ENCODE data around the gene C10orf71. TPM values are rescaled to one million over a fixed set of nuclear protein-coding genes. Genes with fewer than 3 reads are reported as not detected.

The C10orf71 gene
- total RNA-seq, 1 donor from 2014 or later, result not detected

DNA sequence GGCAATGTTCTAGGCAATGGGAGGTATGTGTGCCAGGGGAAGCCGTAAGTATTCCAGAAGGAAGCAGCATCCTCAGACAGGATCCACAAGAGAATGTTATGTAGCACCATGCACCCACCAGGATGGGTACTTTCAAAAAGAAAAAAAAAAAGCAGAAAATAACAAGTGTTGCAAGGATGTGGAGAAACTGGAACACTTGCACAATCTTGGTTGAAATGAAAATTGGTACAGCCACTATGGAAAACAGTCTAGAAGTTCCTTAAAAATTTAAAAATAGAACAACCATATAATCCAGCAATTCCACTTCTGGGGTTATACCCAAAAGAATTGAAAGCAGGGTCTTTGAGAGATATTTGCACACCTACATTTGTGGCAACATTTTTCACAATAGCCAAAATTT, 20.2 kb downstream of the C10orf71 start:
- no peak for DNase-seq

DNA sequence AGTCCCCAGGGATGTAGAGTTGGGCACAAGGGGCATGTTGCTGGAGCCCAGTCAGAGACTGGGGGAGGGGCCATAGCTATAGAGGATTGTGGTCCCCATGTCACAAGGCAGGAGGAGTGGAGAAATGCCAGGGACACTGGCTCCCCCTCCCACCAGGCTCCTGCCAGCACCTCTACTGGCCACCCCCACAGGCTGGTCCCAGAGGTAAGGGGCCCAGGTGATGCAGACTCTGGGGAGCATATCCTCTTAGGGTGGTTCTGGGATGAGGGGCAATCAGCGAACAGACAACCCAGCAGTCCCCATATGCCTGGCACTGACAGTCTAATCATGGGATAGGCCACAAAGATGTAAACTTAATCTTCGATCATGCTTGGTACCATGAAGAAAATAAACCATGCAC, 21.2 kb downstream of the C10orf71 start:
- no peak for DNase-seq

DNA sequence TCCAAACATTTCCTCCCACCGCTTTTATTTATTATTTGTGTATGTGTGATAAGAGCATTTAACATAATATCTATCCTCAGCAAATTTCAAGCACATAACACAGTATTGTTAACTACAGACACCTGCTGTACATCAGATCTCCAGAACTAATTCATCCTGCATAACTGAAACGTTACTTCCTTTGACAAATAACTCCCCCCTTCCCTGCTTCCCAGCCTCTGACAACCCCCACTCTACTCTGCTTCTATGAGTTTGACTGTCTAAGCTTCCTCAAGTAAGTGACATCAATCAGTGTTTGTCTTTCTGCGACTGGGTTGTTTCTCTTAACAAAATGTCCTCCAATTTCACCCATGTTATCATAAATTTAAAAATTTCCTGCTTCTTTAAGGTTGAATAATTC, 22.1 kb downstream of the C10orf71 start:
- DNase-seq, result no peak

DNA sequence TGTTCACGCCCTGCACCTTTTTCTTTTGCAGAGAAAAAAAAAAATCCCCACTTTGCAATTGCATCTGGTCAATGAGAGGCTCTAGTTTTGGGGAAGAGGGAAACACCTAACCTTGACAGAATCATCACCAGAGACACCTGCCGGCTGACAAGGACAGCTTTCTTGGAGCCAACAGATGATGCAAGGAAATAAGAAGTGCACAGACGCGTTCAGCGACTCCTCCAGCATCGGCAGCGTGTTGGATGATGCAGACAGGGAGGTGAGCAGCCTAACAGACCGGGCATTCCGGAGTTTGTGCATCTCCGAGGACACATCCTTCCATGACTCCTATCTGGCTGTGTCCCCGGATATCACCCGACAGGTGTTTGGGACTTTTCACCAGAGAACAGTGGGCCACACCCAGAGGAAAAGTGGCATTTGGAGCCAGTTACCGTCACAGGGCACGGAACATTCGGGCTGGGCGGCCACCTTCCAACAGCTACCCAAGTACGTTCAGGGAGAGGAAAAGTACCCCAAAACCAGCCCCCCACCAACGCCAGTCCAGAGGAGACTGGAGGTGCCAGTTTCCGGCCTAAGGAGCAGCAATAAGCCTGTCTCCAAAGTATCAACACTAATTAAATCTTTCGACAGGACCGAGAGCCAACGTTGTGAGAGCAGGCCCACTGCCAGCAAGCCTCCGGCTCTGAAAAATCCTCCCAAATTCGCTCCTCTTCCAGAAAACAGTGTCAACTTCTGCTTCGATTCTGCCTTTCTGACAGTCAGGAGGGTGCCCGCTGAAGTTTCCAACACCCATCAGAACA, 23.6 kb downstream of the C10orf71 start:
- DNase-seq, result no peak

DNA sequence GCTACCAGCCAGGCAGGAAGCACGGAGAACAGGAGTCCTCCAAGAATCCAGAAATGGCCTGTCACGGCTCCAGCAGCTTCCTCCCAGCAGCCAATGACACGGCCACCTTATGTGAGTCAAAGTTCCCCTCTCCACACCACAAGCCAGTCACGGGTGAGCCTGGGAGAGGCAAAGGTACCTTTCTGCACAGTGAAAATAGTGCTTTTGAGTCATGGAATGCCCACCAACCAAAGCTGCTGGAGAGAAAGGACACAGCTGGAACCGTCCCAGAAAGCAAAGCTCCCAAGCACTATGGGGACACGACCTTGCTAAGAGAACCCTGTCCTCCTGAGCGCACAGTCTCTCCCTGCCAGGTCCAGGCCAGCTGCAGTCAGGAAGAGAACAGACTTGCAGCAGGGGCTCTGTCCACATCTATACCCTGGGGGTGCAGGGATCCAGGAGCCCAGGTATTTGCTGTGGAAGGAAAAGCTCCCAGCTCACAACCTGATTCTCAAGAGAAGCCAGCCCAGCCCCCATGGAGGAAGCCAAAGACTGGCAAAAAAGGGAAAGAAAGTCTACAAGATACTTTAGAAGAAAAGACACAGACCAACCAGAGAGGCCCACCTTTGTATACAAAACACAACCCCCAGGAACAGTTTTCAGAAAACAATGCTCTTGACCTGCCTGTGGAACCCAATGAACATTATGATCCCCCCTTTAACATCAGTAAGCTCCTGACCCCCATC, 24.4 kb downstream of the C10orf71 start:
- DNase-seq, result no peak

DNA sequence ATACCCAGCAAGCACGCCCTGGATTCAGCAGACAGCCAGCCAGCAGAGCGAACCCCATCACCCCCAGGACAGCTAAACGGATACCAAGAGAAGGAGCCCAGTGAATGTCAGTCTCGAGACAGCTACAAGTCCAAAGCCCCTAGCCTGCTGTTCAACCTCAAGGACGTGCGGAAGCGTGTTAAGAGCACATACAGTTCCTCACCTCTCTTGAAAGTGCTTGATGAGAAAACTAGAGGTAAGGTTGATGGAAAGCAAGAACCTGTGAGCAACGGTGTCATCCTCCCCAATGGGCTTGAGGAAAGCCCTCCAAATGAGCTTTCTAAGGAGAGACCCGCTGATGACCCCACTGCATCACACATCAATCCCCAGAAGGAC, 24.9 kb downstream of the C10orf71 start:
- no peak for DNase-seq

DNA sequence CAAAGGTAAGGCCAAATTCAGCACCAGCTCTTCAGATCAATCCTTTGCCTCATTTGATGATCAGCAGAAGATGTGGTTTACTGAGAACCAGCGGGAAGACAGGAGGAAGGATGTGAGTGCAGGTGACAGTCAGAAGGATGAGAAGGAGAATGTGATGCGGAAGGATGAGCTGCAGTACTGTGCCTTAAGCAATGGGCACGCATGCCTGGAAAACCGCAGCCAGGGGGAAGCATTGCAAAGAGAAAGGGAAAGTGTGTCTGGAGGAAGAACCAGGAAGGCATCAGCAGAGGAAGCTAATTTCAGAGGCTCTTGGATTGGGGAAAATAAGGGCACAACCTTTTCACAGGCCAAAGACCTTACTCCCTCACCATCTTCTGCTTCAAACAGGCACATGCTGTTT, 25.7 kb downstream of the C10orf71 start:
- no peak for DNase-seq

DNA sequence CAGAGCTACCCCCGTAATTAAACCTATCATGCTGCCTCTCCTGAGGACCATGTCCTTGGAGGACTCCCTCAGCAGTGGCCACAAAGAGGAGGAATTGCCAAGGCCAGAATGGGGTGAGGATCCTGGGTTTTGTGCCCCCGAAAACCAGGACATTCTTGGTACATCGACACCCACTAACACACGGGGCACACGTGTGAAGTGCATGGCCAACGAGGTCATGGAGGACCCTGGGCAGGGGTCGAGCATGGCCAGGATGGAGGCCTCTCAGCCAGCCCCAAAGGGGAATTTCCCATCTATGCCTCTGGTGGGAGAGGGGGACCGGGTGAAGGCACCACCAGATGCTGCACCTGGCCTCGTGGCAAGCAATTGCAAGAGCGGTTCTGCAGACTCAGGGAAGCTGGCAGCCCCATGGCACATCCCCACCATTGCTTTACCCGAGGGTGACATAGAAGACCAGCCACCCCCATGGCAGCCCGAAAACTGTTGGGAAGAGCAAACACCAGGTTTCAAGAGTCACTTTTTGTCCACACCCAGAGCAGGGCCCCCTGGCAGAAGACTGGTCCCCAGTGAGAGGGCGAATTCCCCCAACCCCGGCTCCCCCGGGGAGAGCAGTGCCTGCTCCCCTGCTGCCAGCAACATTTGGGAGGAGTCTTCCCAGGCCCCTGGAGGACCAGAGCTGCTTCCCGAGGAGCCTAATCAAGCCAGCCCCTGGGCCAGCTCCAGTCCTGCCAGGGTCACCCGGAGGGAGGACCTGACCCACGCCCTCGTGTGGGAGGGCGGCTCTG, 26.4 kb downstream of the C10orf71 start:
- no peak for DNase-seq

DNA sequence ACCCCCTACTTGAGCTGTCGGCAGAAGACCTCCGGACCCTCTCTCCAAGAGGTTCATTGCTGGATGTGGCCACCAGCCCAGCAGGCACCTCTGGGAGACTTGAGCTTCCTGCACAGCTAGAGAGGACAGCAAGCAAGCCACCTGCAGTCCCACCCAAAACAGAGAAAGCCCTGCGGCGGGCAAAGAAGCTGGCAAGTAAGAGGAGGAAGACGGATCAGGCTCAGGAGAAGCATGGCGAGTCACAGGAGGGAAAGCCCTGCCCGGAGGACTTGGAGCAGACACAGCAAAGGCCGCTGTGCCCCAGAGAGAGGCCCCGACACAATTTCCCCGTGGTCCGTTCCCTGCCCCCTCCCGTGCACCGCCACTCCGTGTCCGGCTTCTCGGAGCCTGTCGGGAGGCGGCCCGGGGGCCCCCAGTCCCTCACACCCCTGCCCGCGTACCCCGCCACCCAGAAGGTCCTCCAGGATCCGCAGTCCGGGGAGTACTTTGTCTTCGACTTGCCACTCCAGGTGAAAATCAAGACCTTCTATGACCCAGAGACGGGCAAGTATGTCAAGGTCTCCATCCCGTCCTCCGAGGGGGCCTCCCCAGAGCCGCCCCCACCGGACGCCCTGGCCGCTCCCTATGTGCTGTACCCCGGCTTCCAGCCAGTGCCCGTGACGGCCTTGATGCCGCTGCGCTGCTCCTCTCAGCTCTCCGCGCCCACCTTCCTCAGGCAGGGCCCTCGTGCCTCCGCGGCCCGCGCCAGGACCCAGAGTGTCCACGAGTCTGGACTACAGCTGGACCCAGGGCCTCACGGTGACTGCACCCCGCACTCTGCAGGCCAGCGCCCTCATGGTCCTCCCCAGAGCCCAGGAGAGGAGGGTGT, 27.2 kb downstream of the C10orf71 start:
- no peak for DNase-seq

DNA sequence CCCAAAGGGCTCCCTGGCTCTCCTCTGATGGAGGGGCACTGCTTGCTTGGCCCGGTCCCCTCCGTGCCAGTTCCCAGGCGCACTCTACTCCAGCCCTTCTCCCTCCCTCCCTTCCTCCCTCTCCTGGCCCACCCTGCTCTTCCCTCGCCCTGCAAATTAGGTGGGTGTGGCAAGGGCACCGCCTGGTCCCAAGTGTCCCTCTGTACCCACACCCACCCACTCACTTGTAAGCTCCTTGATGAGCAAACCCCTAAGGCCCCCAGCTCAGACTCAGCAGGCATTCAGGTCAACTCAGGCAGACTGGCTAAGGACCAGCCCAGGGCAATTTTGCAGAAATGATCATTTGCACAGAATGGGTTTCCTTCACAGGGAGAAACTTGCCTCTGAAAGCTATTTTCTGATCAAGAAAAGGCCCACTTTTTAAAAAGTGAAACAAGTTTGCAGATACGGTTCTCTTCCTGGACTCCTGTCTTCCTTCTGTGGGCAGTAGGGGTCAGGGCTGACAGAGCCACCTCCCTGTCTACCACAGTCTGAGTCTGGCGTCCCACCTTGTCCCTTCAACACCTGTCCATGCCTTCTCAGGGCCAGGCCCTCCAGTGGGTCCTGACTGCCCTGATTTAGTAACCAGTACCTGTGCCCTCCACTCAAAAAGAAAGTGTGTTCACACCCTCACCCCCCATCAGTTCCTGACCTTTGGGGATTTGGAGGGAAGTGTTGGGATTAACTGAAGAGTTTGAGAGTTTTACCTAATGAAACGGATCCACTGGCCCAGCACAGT, 28.3 kb downstream of the C10orf71 start:
- no peak for DNase-seq

DNA sequence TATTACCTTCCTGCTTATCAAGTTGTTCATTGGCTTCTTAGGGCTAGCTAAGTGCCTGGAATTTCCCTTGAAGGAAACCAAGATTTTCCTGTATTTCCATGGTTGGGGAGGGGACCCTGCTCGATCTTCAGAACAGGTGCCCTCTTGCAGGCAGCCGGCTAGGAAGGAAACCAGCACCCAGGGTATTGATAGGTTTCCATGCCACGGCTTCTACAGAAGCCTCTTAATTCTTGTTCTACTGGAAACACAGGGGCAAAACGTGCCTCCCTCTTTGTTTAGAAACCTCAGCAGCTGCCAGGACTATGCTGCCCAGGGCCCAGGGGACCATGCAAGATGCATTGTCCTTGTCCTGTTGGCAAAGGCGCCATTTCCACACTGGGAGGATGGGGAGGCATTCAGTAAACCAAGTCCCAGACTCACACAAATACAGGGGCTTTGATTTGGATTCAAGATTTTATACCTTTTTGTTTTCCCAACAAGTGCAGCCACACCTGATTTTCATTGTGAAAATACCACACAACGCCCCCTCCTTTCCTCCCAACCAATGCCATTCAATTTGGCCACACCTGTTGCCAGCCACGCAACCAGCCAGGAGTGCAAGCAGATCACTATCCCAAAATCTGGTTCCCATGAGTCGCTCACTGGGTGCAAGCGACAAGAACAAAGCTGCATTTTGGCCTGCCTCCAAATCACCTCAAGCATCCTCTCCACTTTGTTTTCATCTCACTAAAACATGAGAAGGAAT, 29.6 kb downstream of the C10orf71 start:
- no peak for DNase-seq

DNA sequence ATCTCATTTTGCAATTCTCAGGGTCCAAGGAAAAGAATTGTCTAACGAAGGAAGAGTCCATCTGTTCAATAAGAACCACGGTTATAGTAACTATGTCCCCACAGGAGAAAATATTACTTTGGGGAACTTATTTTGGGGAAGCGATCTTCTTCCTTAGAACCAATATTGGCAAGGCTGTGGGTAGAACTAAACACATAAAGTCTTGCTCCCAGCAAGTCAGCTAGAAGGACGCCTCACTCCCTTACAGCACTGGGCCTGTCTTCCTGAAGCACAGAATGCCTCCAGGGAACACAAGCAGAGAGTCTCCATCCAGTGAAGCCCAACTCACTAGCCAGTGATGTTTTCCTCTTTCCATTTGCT, 30.2 kb downstream of the C10orf71 start:
- DNase-seq, result no peak

DNA sequence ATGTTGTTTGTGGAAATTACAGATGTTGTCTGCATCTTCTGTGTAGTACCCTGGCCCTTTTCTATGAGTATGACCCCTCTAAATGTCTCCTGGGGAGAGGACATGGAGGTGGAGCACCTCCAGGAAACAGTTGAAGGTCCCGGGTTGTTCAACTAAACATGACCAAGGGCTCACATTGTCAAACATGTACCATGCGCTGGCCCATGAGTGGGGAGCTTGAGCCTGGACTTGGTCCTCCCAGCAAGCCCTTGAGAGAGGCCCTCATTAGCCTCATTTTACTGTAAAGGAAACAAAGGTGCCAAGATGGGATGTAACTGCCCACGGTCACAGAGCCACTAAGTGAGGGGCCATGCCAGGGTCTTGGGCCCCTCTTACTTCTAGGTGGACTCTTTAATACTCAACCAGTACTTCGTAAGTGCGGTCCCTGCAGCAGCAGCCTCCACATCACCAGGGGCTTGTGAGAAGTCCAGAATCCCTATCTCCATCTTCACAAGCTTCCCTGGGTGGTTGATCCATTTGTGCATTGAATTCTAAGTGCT, 31.2 kb downstream of the C10orf71 start:
- no peak for DNase-seq

DNA sequence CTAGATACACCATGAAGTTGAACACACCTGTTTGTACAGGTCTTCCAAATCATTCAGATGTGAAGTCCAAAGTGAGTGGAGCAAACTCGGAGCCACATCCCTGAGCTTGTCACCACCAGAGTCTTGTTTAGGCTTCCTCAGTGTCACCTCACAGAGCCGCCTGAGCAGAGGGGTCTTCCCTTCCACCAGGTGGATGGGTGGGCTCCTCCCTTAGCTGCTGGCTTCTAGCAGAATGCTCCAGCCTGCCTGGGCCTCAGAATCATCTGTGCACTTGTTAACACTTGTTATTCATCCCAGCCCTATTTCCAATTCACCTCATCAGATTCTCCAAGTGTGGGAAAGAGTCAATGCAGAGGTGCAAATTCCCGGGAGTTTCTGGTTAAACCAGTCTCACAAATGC, 32.5 kb downstream of the C10orf71 start:
- DNase-seq, result no peak

DNA sequence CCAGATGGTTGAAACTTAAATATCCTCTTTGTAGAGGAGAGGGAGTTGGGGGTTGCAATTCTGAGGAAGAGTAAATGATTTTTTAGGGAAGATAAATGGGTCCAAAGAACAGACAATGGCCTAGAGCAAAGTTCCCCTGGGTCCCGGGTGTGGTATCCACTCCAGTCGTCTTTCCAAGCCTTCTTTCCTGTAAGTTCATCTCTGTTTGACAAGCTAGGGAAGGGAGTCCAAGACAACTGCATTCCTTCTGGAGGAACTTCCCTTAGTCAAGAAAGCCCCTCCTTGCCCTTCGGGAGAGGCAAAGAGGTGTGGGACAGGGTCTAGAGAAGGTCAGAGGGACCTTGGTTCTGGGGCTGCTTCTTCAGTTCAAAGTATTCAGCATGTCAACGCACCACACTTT, 33.4 kb downstream of the C10orf71 start:
- DNase-seq, result no peak

DNA sequence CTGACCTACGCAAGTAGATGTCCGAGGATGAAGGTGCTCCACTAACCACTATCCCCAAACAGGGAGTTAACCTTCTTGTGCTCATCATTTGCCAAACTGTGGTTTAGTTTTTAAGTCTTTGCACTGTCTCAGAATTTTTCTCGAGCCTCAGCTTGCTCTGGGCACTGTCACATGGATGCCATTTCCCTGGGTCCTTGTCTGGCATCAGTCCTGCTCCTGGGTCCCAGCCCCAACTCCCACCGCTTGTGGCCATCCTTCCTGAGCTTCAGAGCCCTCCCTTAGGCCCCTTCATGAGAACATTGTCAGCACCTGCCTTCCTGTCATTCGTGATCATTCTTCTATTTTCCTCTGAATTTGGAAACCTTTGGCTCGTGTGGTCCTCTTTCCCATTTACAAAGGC, 33.8 kb downstream of the C10orf71 start:
- no peak for DNase-seq

DNA sequence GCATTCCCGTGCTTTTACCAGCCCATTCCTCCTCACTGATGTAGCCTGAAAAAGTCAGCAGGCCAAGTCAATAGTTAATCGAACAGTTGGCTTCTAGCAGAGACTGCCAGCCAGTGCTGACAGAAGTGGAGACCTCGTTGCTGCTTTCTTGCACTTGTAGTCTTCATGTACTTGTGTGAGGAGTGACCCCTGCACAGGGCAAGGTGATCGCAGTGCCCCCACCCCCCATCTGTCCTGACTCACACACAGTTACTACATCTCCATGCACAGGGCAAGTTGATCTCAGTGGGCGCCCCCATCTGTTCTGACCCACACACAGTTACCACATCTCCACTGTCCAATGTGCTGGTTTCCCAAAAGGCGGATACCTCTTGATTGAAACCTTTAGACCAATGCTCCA, 34.2 kb downstream of the C10orf71 start:
- no peak for DNase-seq

DNA sequence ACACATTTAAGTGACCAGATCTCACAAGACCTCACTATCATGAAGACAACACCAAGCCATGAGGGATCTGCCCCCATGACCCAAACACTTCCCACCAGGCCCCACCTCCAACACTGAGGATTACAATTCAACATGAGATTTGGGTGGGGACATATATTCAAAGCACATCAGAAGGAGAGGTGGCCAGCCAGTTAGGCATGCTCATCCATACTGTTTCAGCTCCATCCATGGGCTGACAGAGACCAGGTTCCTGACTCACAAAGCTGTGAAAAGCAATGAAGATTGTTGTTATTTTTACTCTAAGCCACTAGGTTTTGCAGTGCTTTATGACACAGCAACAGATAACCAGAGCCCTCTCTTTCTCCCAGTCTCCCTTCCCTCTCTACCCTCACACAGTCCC, 36.0 kb downstream of the C10orf71 start:
- no peak for DNase-seq

DNA sequence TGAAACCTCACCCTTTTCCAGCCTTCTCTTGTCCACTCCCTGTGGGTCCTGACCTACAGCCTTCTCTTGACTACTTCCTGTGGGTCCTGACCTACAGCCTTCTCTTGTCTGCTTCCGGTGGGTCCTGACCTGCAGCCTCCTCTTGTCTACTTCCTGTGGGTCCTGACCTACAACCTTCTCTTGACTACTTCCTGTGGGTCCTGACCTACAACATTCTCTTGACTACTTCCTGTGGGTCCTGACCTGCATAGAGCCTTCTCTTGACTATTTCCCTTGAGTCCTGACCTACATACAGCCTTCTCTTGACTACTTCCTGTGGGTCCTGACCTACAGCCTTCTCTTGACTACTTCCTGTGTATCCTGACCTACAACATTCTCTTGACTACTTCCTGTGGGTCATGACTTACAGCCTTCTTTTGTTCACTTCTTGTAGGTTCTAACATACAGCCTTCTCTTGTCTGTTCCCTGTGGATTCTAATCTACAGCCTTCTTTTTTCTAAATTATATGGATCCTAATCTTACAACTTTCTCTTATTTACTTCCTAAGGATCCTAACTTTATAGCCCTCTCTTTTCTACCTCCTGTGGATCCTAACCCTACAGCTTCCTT, 36.5 kb downstream of the C10orf71 start:
- DNase-seq, result no peak

DNA sequence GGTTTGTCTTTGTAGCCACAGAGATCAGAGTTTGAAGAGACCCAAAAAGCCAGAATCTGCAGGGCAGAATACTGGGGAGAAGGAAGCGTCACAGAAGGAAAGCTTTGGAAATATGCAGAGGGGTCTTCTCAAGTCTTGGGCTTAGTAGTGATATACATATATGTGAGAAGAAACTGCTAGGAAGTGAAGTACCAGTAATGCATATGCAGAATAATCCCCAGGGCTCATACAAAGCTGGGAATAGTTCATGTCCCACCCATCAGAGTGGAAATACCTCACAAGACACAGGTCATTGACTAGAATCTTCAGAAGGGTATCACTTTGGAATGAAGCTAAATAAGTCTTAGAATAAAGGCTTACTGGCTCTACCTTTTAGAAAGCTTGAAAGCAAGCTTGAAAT, 39.6 kb downstream of the C10orf71 start:
- DNase-seq, result no peak
